Measurements from ENCODE around the gene ADGRG4.

GRCh38 chrX:136386826-136387225 is 86.1 kb downstream of the ADGRG4 start:
- TF ChIP-seq, protein P1, sequence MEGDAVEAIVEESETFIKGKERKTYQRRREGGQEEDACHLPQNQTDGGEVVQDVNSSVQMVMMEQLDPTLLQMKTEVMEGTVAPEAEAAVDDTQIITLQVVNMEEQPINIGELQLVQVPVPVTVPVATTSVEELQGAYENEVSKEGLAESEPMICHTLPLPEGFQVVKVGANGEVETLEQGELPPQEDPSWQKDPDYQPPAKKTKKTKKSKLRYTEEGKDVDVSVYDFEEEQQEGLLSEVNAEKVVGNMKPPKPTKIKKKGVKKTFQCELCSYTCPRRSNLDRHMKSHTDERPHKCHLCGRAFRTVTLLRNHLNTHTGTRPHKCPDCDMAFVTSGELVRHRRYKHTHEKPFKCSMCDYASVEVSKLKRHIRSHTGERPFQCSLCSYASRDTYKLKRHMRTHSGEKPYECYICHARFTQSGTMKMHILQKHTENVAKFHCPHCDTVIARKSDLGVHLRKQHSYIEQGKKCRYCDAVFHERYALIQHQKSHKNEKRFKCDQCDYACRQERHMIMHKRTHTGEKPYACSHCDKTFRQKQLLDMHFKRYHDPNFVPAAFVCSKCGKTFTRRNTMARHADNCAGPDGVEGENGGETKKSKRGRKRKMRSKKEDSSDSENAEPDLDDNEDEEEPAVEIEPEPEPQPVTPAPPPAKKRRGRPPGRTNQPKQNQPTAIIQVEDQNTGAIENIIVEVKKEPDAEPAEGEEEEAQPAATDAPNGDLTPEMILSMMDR (IDR thresholded peaks at IDR 0.05): no peak
- TF ChIP-seq ZFX (IDR thresholded peaks at IDR 0.05; ENCODE audit: borderline replicate concordance): no peak

All from 22Rv1 (cell line).